Fibroblast of lung (primary cell): Measurements from ENCODE around the gene FOXS1.

Experiments
- CTCF ChIP-seq, 2 donors: IDR thresholded peaks in 1 of 2; conservative IDR thresholded peaks in 1 of 2; 1 replicate in 1 of 2; 2 replicates in 1 of 2; pipeline ENCODE4 v1.5.1; 2011 to 2012; ENCODE audit warnings: low read length in 2 of 2, control low read depth in 1 of 2, inconsistent platforms in 1 of 2, low read depth in 1 of 2, mild to moderate bottlenecking in 1 of 2
- EZH2 ChIP-seq: IDR thresholded peaks from 2 replicates; pipeline ENCODE4 v1.5.1; 2012; ENCODE audit warnings: low read length, control low read depth, mild to moderate bottlenecking; ENCODE audit errors: missing control alignments

- TF ChIP-seq CTCF (conservative IDR thresholded peaks at IDR 0.05 in 1 of 2, IDR thresholded peaks at IDR 0.05 in 1 of 2; ENCODE audit: low read depth in 1 of 2, low read length in 2 of 2) = no peak
- TF ChIP-seq EZH2 = no peak
Observed at GRCh38 chr20:31857861-31858759, 12.7 kb upstream of the FOXS1 start.
